Neural cell (in vitro differentiated cells): ENCODE results near the gene A1BG. TPM values are rescaled to one million over a fixed set of nuclear protein-coding genes. Genes with fewer than 3 reads are reported as not detected.

ENCODE experiments used
- H2AFZ ChIP-seq: fragments of 200-600, 300-800 bp; sonication (generic), shearing (Covaris generic); 2 replicates; pipeline ENCODE4 v1.6.0; 2014; ENCODE audit warnings: low read depth, mild to moderate bottlenecking, antibody characterized with exemption, low read length, moderate library complexity
- H3F3A ChIP-seq: fragments of 200-600 bp; shearing (Covaris generic); 2 replicates; pipeline ENCODE4 v1.6.1; 2016; ENCODE audit warnings: mild to moderate bottlenecking, moderate library complexity, mixed read lengths, antibody characterized with exemption, low read length; ENCODE audit not compliant: insufficient read depth, poor library complexity, severe bottlenecking
- H3K27ac ChIP-seq: fragments of 200-600, 300-800 bp; sonication (generic), shearing (Covaris generic); 2 replicates; pipeline ENCODE4 v1.5.1; 2014; ENCODE audit warnings: mild to moderate bottlenecking, low read length, moderate library complexity
- H3K27me3 ChIP-seq: fragments of 300-800, 200-600 bp; sonication (generic), shearing (Covaris generic); 2 replicates; pipeline ENCODE4 v1.6.0; 2014; ENCODE audit warnings: mild to moderate bottlenecking, low read depth, low read length, moderate library complexity; ENCODE audit not compliant: insufficient read depth
- H3K36me3 ChIP-seq: fragments of 300-800, 200-600 bp; sonication (generic), shearing (Covaris generic); 2 replicates; pipeline ENCODE4 v1.5.1; 2014; ENCODE audit warnings: mild to moderate bottlenecking, antibody characterized with exemption, low read length, moderate library complexity; ENCODE audit not compliant: insufficient read depth
- H3K4me2 ChIP-seq: fragments of 300-800, 200-600 bp; sonication (generic), shearing (Covaris generic); 2 replicates; pipeline ENCODE4 v1.6.0; 2014; ENCODE audit warnings: mild to moderate bottlenecking, low read length
- H3K4me3 ChIP-seq: fragments of 300-800, 200-600 bp; sonication (generic), shearing (Covaris generic); 2 replicates; pipeline ENCODE4 v1.5.1; 2014; ENCODE audit warnings: mild to moderate bottlenecking, low read length, moderate library complexity
- H3K79me2 ChIP-seq: fragments of 200-600 bp; shearing (Covaris generic); replicated peaks from 2 replicates; pipeline ENCODE4 v1.6.0; 2014; ENCODE audit warnings: mild to moderate bottlenecking, low read length, moderate library complexity; ENCODE audit not compliant: insufficient read depth
- H3K9ac ChIP-seq: fragments of 300-800, 200-600 bp; sonication (generic), shearing (Covaris generic); 2 replicates; pipeline ENCODE4 v1.6.1; 2016; ENCODE audit warnings: mild to moderate bottlenecking, low read length, mixed read lengths
- H3K9me2 ChIP-seq: fragments of 200-600 bp; shearing (Covaris generic); 2 replicates; pipeline ENCODE4 v1.6.1; 2016; ENCODE audit warnings: mild to moderate bottlenecking, low read length, mixed read lengths; ENCODE audit not compliant: insufficient read depth
- H3K9me3 ChIP-seq: fragments of 200-600, 300-800 bp; sonication (generic), shearing (Covaris generic); 2 replicates; pipeline ENCODE4 v1.6.1; 2016; ENCODE audit warnings: mild to moderate bottlenecking, mixed run types, low read length, moderate library complexity, mixed read lengths
- H4K20me1 ChIP-seq: fragments of 200-600 bp; shearing (Covaris generic); 2 replicates; pipeline ENCODE4 v1.6.1; 2016; ENCODE audit warnings: mild to moderate bottlenecking, mixed run types; ENCODE audit not compliant: insufficient read depth
- EP300 ChIP-seq: fragments of 450-650 bp; conservative IDR thresholded peaks from 2 replicates; pipeline ENCODE4 v1.6.1; 2014; ENCODE audit warnings: antibody characterized with exemption, mild to moderate bottlenecking, moderate library complexity; ENCODE audit not compliant: poor library complexity, severe bottlenecking
- EZH2 ChIP-seq: fragments of 200-600, 300-800 bp; shearing (Covaris generic), sonication (generic); IDR thresholded peaks from 2 replicates; pipeline ENCODE4 v1.6.1; 2014; ENCODE audit warnings: antibody characterized with exemption, low read length, borderline replicate concordance, mild to moderate bottlenecking; ENCODE audit not compliant: insufficient read depth, poor library complexity, severe bottlenecking
- MXI1 ChIP-seq: fragments of 450-650 bp; conservative IDR thresholded peaks from 2 replicates; pipeline ENCODE4 v1.6.1; 2014; ENCODE audit warnings: antibody characterized with exemption, mild to moderate bottlenecking; ENCODE audit not compliant: poor library complexity, severe bottlenecking
- POLR2AphosphoS5 ChIP-seq: IDR thresholded peaks from 2 replicates; pipeline ENCODE4 v1.6.1; 2012
- RAD21 ChIP-seq: fragments of 450-650 bp; conservative IDR thresholded peaks from 2 replicates; pipeline ENCODE4 v1.6.1; 2014; ENCODE audit warnings: antibody characterized with exemption, mild to moderate bottlenecking, moderate library complexity
- REST ChIP-seq: IDR thresholded peaks from 2 replicates; pipeline ENCODE4 v1.6.1; 2012; ENCODE audit warnings: borderline replicate concordance
- SMC3 ChIP-seq: fragments of 450-650 bp; conservative IDR thresholded peaks from 2 replicates; pipeline ENCODE4 v1.6.1; 2014; ENCODE audit warnings: antibody characterized with exemption, mild to moderate bottlenecking, moderate library complexity; ENCODE audit not compliant: poor library complexity
- TAF1 ChIP-seq: IDR thresholded peaks from 2 replicates; pipeline ENCODE4 v1.6.1; 2012; ENCODE audit warnings: low read depth
- polyA plus RNA-seq: library from polyadenylated mRNA; depleted of rRNA; stranded (reverse); fragments of >200 nt; gene quantifications from 2 replicates; pipeline ENCODE4 v1.2.3, GENCODE V29; 2014
- TF ChIP-seq, protein P1 (sequence below): fragments of 450-650 bp; IDR thresholded peaks from 2 replicates; pipeline ENCODE4 v1.5.1; 2014; ENCODE audit warnings: antibody characterized with exemption, mild to moderate bottlenecking, moderate library complexity; ENCODE audit not compliant: poor library complexity, severe bottlenecking

A1BG gene
- polyA plus RNA-seq, 1 donor from 2014 or later, result 40.0 TPM

- no peak for TF ChIP-seq EZH2
- no peak for TF ChIP-seq RAD21
- TF ChIP-seq EP300, result no peak
- H3K27me3 ChIP-seq, result no peaks in the 10 kb centered on the region
- H3K9me3 ChIP-seq, result no peaks in the 10 kb centered on the region
- no peak overlapping the region for H3K4me3 ChIP-seq
- H3K79me2 ChIP-seq, result no peaks in the 10 kb centered on the region
- H3K36me3 ChIP-seq, result no peaks in the 10 kb centered on the region
- H3K4me2 ChIP-seq, result no peak overlapping the region
- no peak overlapping the region for H2AFZ ChIP-seq
- no peak overlapping the region for H3K9ac ChIP-seq
- no peaks in the 10 kb centered on the region for H3F3A ChIP-seq
- no peak overlapping the region for H3K27ac ChIP-seq
- H4K20me1 ChIP-seq, result no peaks in the 10 kb centered on the region
- H3K9me2 ChIP-seq, result no peaks in the 10 kb centered on the region
These were observed 20.9 kb upstream of the A1BG start for GRCh38 chr19:58374200-58374599.

DNA sequence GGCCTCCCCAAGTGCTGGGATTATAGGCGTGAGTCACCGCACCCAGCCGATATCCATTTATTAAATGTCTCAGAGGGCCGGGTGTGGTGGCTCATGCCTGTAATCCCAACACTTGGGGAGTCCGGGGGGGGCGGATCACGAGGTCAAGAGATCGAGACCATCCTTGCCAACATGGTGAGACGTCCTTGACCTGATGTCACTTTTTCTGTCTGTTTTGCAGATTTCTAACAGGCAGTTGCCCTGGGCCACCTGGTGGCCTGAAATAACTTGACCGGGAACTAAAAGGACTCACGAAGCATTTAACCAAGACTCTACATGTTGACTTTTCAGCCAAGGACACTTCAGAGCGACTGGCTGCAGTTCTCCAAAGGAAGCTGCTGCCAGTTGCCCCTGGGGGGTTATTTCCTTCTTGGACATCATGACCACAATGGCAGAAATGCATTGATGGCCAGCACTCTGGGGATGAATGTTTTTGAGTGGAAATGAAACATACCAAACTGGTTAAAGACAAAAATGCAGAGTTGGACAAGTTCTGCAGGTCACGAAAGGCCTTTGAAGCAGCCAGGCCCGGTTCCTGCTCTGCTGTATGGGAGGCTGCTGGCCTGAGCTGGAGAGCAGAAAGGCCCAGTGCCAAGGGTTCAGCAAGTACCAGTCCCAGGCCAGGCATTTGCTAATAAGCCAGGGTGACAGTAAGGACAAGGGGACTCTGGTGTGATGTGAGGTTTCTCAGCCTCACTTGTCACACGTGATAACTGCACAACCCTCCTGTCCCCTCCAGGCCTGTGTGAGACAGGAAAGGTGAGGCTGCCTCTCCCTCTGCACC, 19.2 kb upstream of the A1BG start:
- no peak overlapping the region for H2AFZ ChIP-seq
- no peaks in the 10 kb centered on the region for H3K27me3 ChIP-seq
- no peaks in the 10 kb centered on the region for H3K9me3 ChIP-seq
- no peak overlapping the region for H3K9ac ChIP-seq
- H3F3A ChIP-seq, result no peaks in the 10 kb centered on the region
- no peak overlapping the region for H3K4me3 ChIP-seq
- TF ChIP-seq, protein P1, sequence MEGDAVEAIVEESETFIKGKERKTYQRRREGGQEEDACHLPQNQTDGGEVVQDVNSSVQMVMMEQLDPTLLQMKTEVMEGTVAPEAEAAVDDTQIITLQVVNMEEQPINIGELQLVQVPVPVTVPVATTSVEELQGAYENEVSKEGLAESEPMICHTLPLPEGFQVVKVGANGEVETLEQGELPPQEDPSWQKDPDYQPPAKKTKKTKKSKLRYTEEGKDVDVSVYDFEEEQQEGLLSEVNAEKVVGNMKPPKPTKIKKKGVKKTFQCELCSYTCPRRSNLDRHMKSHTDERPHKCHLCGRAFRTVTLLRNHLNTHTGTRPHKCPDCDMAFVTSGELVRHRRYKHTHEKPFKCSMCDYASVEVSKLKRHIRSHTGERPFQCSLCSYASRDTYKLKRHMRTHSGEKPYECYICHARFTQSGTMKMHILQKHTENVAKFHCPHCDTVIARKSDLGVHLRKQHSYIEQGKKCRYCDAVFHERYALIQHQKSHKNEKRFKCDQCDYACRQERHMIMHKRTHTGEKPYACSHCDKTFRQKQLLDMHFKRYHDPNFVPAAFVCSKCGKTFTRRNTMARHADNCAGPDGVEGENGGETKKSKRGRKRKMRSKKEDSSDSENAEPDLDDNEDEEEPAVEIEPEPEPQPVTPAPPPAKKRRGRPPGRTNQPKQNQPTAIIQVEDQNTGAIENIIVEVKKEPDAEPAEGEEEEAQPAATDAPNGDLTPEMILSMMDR, result no peak
- TF ChIP-seq EZH2 (no peak), EP300 (no peak), SMC3 (no peak), REST (no peak), RAD21 (no peak), MXI1 (no peak), TAF1 (no peak), POLR2AphosphoS5 (no peak)
- no peak overlapping the region for H3K27ac ChIP-seq
- no peaks in the 10 kb centered on the region for H3K36me3 ChIP-seq
- no peaks in the 10 kb centered on the region for H4K20me1 ChIP-seq
- H3K9me2 ChIP-seq, result no peaks in the 10 kb centered on the region
- no peak overlapping the region for H3K4me2 ChIP-seq
- H3K79me2 ChIP-seq, result no peaks in the 10 kb centered on the region
